K562 (cell line): ENCODE results near the gene SNRNP70. TPM values are rescaled to one million over a fixed set of nuclear protein-coding genes. Genes with fewer than 3 reads are reported as not detected.
A peak's percentile ranks its signal among the peaks of the same experiment; 100 is the strongest.

Experiments used
- ATF2 ChIP-seq: sonication (generic); formaldehyde crosslinking; IDR thresholded peaks from 2 replicates; pipeline ENCODE4 v1.8.1; 2022; ENCODE audit warnings: missing genetic modification reagents
- DMBX1 ChIP-seq: fragments of 250-450 bp; sonication (Bioruptor Pico); IDR thresholded peaks from 2 replicates; pipeline ENCODE4 v1.8.0; 2022; ENCODE audit warnings: inconsistent platforms, mild to moderate bottlenecking, moderate library complexity, borderline replicate concordance
- EGR1 ChIP-seq: fragments of 450-650 bp; conservative IDR thresholded peaks from 2 replicates; pipeline ENCODE4 v1.6.1; 2017; ENCODE audit warnings: mild to moderate bottlenecking
- GATAD2B ChIP-seq: fragments of 450-650 bp; IDR thresholded peaks from 2 replicates; pipeline ENCODE4 v1.6.1; 2017; ENCODE audit warnings: mild to moderate bottlenecking, borderline replicate concordance
- HEY1 ChIP-seq: fragments of 250-450 bp; sonication (Bioruptor Pico); IDR thresholded peaks from 2 replicates; pipeline ENCODE4 v1.5.0; 2020; ENCODE audit warnings: mild to moderate bottlenecking, moderate library complexity, borderline replicate concordance
- HMGN3 ChIP-seq: IDR thresholded peaks from 2 replicates; pipeline ENCODE4 v1.6.1; 2011; ENCODE audit warnings: borderline replicate concordance, low read depth, mild to moderate bottlenecking, mixed read lengths, low read length; ENCODE audit not compliant: insufficient read length; ENCODE audit errors: extremely low read depth
- MAZ ChIP-seq, 2 experiments: fragments of 450-650 bp in 1 of 2; sonication (generic) in 1 of 2; formaldehyde crosslinking; IDR thresholded peaks in 1 of 2; conservative IDR thresholded peaks in 1 of 2; 2 replicates each; pipeline versions ENCODE4 v1.4.0 to v1.5.0; 2020; ENCODE audit warnings: mild to moderate bottlenecking in 1 of 2, missing genetic modification reagents in 1 of 2
- NFYB ChIP-seq: IDR thresholded peaks from 2 replicates; pipeline ENCODE4 v1.6.1; 2011; ENCODE audit warnings: mild to moderate bottlenecking, moderate library complexity; ENCODE audit not compliant: insufficient read length; ENCODE audit errors: extremely low read depth
- NR2C2 ChIP-seq, 2 experiments: fragments of 200-800 bp in 1 of 2; sonication (Bioruptor generic) in 1 of 2; sonication (generic) in 1 of 2; formaldehyde crosslinking in 1 of 2; IDR thresholded peaks; 2 replicates each; pipeline versions ENCODE4 v1.6.1 to v1.8.0; 2016 to 2022; ENCODE audit warnings: mild to moderate bottlenecking in 1 of 2, missing compliant biosample characterization in 1 of 2, missing genetic modification characterization in 1 of 2, missing genetic modification reagents in 1 of 2
- NR2F6 ChIP-seq: fragments of 450-650 bp; formaldehyde crosslinking; IDR thresholded peaks from 2 replicates; pipeline ENCODE4 v1.4.0; 2020; ENCODE audit warnings: mild to moderate bottlenecking
- NRF1 ChIP-seq, 2 experiments: fragments of 450-650 bp; IDR thresholded peaks in 1 of 2; conservative IDR thresholded peaks in 1 of 2; 2 replicates each; pipeline ENCODE4 v1.6.1; 2014; ENCODE audit warnings: mild to moderate bottlenecking in 2 of 2
- NUFIP1 ChIP-seq: fragments of 450-650 bp; IDR thresholded peaks from 2 replicates; pipeline ENCODE4 v1.6.1; 2018; ENCODE audit not compliant: partially characterized antibody
- PHTF2 ChIP-seq: fragments of 250-450 bp; sonication (Bioruptor Pico); IDR thresholded peaks from 2 replicates; pipeline ENCODE4 v1.5.0; 2021; ENCODE audit warnings: mild to moderate bottlenecking
- POLR2AphosphoS2 ChIP-seq: IDR thresholded peaks from 2 replicates; pipeline ENCODE4 v1.6.1; 2012; ENCODE audit warnings: low read length, improper control_type of control experiment
- POLR2AphosphoS5 ChIP-seq: IDR thresholded peaks from 2 replicates; pipeline ENCODE4 v1.6.1; 2011; ENCODE audit warnings: mild to moderate bottlenecking, low read depth, low read length, moderate library complexity; ENCODE audit not compliant: control insufficient read depth, insufficient read depth
- RBM14 ChIP-seq: fragments of 200-400 bp; formaldehyde crosslinking; IDR thresholded peaks from 2 replicates; pipeline ENCODE4 v1.6.1; 2018; ENCODE audit warnings: low read depth, mild to moderate bottlenecking, low read length, moderate library complexity, borderline replicate concordance; ENCODE audit not compliant: insufficient read depth
- SAFB ChIP-seq: fragments of 200-400 bp; formaldehyde crosslinking; IDR thresholded peaks from 2 replicates; pipeline ENCODE4 v1.6.1; 2017; ENCODE audit warnings: low read depth, low read length, borderline replicate concordance
- SUPT5H ChIP-seq: fragments of 450-650 bp; IDR thresholded peaks from 2 replicates; pipeline ENCODE4 v1.6.1; 2016
- TBP ChIP-seq: optimal IDR thresholded peaks from 2 replicates; pipeline ENCODE3; 2011; ENCODE audit warnings: low read depth, low read length, improper control_type of control experiment
- ZBED1 ChIP-seq: IDR thresholded peaks from 2 replicates; pipeline ENCODE4 v1.6.1; 2014
- ZBTB7A ChIP-seq: IDR thresholded peaks from 2 replicates; pipeline ENCODE4 v1.6.1; 2011; ENCODE audit warnings: low read depth, mild to moderate bottlenecking, low read length, moderate library complexity, borderline replicate concordance; ENCODE audit not compliant: control insufficient read depth
- ZNF175 ChIP-seq: fragments of 200-800 bp; sonication (Bioruptor generic); IDR thresholded peaks from 2 replicates; pipeline ENCODE4 v1.6.1; 2016; ENCODE audit warnings: low read depth, mild to moderate bottlenecking, missing genetic modification characterization, missing compliant biosample characterization
- polyA plus RNA-seq, 8 experiments: library from polyadenylated mRNA; depleted of rRNA in 4 of 8; stranded (reverse) in 5 of 8; unstranded in 3 of 8; fragments of >200 nt; fragmentation: Nextera tagmentation in 2 of 8; fragmentation: Illumina TruSeq in 1 of 8; extraction: Ambion mirVana in 2 of 8; extraction: Trizol in 1 of 8; gene quantifications; 2 replicates each; pipeline versions ENCODE4 v1.2.1 to v1.2.3, GENCODE V29; 2011 to 2014; ENCODE audit warnings: inconsistent platforms in 1 of 8, missing spikeins in 1 of 8
- total RNA-seq, 7 experiments: library from RNA; depleted of rRNA in 6 of 7; stranded (reverse); fragments of >200 nt in 6 of 7; fragmentation: Illumina TruSeq in 2 of 7; extraction: Trizol in 2 of 7; gene quantifications; 2 replicates each; pipeline versions ENCODE4 v1.2.1 to v1.2.3, GENCODE V29; 2011 to 2021; ENCODE audit warnings: low replicate concordance in 1 of 7
- TF ChIP-seq, protein P1 (sequence below): fragments of 450-650 bp; IDR thresholded peaks from 2 replicates; pipeline ENCODE4 v1.6.1; 2016; ENCODE audit warnings: missing biosample characterization, missing genetic modification characterization
- TF ChIP-seq, protein P2 (sequence below): sonication (generic); formaldehyde crosslinking; IDR thresholded peaks from 2 replicates; pipeline ENCODE4 v1.8.1; 2023; ENCODE audit warnings: mild to moderate bottlenecking, missing genetic modification reagents, moderate library complexity

The SNRNP70 gene
- total and polyA plus RNA-seq, 9 of the 15 experiments (the other 6 are each of a cell fraction or from before 2014, with no cell fraction given): 2.8 to 496 (median 136) TPM

DNA sequence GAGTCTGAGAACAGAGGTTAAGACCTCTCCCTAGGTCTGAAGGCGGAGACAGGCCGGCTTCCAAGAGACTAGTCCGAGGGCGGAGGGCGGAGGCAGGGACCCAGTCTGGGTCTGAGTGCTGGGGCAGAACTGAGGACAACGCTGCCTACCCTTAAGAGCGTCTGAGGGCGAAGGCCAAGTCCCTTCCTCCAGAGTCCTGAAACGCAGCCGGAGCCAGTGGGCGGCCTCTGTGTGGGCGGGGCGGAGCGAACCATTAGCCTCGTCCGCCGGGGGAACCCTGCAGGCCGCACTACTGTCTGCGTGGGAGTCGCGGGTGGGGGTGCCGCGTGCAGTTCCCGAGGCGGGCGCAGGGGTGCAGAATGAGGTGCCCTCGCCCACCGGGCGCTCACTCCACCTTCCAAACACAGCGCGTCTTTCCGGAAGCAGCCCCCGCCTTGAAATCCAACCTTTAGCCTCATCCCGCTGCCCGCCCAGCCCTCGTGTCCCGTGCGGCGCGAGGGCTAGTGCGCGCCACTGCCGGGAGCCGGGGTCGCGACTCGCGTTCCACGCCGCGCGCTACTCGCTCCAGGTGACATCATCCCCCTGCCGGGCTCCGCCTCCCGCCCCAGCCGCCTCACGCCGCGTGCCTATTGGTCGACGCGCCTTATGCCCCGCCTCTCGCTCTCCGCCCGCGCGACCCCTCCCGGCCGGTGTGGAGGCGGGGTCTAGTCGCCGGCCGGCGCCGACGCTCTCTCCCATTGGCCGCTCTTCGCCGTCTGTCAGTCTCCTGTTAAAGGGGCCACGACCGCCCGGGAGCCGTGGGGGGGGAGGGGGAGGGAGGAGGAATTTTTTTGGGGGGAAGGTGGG, 33.5 kb downstream of the SNRNP70 start, which contains the start of gene C19orf73 (continued):
- TF ChIP-seq SUPT5H (peak; percentile 74; the same call in 1 of the 2 replicates), NRF1 (conservative IDR thresholded peaks at IDR 0.05 in 1 of 2, IDR thresholded peaks at IDR 0.05 in 1 of 2) (peak; percentile 83 to 86), GATAD2B (peak; percentile 87; the same call in 1 of the 2 replicates), SAFB (peak; percentile 96), POLR2AphosphoS2 (no peak), HEY1 (CRISPR knock-in tag) (no peak), PHTF2 (CRISPR knock-in tag) (no peak), TBP (peak; percentile 53), POLR2AphosphoS5 (0 out of 2 replicates have a peak, but pooled peaks have one; percentile 42), ZBTB7A (0 out of 2 replicates have a peak, but pooled peaks have one; percentile 72), NR2C2 (CRISPR knock-in tag; IDR thresholded peaks at IDR 0.05) (peak; percentile 78; the same call in 1 of the 2 replicates), NR2C2 (tag; IDR thresholded peaks at IDR 0.05) (peak; percentile 81), MAZ (CRISPR knock-in tag; conservative IDR thresholded peaks at IDR 0.05 in 1 of 2, IDR thresholded peaks at IDR 0.05 in 1 of 2) (peak; percentile 93 to 99), NR2F6 (no peak), HMGN3 (peak; percentile 87), ZBED1 (no peak), NUFIP1 (no peak), RBM14 (no peak), DMBX1 (CRISPR knock-in tag) (0 out of 2 replicates have a peak, but pooled peaks have one; percentile 69), NFYB (peak; percentile 47), EGR1 (peak; percentile 99), ZNF175 (CRISPR knock-in tag) (peak; percentile 55; the same call in 1 of the 2 replicates), ATF2 (peak; percentile 97)
- TF ChIP-seq, protein P1, sequence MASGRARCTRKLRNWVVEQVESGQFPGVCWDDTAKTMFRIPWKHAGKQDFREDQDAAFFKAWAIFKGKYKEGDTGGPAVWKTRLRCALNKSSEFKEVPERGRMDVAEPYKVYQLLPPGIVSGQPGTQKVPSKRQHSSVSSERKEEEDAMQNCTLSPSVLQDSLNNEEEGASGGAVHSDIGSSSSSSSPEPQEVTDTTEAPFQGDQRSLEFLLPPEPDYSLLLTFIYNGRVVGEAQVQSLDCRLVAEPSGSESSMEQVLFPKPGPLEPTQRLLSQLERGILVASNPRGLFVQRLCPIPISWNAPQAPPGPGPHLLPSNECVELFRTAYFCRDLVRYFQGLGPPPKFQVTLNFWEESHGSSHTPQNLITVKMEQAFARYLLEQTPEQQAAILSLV (tag): 0 out of 2 replicates have a peak, but pooled peaks have one; percentile 15
- TF ChIP-seq, protein P2, sequence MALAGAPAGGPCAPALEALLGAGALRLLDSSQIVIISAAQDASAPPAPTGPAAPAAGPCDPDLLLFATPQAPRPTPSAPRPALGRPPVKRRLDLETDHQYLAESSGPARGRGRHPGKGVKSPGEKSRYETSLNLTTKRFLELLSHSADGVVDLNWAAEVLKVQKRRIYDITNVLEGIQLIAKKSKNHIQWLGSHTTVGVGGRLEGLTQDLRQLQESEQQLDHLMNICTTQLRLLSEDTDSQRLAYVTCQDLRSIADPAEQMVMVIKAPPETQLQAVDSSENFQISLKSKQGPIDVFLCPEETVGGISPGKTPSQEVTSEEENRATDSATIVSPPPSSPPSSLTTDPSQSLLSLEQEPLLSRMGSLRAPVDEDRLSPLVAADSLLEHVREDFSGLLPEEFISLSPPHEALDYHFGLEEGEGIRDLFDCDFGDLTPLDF (CRISPR knock-in tag): peak; percentile 89; the same call in 1 of the 2 replicates
